SKM-1 treated with dmso at 0.1 percent for 144 hours (cell line): Measurements from ENCODE around the gene COX8A.

Source experiments
- DNase-seq: peaks from one replicate; lab custom pipeline; 2025; ENCODE audit not compliant: unreplicated experiment; lab: John Stamatoyannopoulos, UW

Gene COX8A

DNA sequence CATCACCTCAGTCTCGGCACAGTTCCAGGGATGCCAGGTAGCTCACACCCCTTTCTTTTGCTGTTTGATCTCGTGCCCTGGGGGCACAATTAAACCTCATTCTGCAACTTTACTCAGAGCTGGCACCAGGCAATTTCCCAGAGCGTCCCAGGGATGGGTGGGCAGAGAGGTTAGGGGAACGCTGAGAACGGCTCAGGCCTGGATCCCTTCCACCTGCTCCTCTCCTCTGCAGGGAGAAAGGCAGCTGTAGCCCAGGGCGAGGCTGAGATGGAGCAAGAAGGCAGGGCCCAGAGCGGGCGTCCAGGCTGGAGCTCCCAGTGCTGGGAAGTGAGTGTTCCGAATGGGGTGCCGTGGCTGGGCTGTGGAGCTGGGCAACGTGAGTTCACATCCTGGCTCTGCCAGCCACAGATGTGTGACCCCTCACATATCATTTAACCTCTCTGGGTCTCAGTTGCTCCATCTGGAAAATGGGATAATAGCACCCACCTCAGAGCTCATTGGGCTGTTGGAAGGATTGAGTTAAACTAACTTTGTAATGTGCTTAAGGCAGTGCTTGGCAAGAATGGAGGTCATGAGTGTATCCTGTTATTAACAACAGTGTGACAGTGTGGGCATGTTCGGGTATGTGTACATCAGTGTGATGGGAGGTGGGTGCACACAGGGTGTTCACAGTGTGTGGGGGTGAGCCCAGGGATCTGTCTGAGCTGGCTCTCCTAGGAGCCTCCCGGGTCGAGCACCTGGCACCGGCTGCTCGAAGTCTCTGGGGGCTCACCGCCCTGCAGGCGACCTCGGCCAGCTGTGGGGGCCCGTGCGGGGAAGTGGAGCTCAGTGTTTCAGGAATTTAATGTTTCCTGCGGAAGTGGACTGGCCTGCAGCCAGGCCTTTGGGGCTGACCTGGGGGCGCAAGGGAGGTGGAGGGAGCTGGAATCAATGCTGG is 27.3 kb downstream of the COX8A start:
- no peak for DNase-seq

DNA sequence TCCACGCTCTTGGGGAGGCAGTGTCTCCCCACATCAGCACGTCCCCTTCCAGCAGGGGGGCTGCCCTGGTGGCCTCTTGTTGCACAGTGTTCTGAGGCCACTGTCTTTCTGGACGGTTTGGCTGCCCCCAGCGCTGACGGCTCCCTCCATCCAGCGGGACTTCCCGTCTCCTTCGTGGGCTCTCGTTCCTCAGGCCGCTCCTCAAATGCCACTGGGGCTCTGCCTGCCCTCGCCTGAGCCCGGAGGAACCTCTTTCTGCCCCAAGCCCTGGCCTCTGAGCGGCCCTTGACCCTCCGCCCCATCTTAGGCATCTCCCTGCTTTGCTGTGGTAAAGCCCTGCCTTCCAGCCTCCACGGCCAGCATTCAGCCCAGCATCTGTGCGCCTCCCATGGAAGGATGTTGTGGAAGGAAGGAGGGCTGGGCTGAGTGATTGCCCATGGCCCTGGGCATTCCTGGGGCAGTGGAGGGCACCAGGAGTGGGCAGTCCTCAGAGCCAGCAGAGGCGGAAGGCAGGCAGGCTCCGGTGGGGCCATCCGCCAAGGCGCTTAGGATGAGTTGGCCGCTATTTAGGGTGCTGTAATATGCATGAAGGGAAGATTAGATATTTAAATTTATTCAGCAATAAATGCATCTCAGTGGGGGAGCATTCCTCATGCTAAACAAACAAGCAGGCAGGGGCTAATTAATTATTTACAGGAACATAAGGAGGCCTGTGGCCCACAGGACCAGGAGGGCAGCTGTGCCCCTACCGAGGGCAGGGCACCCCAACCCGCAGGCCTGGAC is 29.6 kb downstream of the COX8A start:
- no peak for DNase-seq

DNA sequence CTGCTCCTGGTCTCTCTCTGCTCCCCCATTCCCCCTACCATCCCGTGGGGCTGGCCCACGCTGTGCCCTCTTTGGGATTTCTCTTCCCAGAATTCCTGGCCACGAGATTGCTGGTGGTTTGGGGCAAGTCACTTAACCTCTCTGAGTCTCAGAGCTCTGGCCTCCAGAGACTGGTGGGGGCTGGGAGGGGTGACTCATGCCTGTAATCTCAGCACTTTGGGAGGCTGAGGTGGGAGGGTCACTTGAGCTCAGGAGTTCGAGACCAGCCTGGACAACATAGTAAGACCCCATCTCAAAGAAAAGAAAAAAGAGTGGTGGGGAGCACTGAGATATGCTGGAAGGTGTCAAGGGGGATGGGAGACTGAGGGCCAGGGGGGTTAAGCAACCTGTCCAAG is 30.2 kb downstream of the COX8A start:
- no peak for DNase-seq

DNA sequence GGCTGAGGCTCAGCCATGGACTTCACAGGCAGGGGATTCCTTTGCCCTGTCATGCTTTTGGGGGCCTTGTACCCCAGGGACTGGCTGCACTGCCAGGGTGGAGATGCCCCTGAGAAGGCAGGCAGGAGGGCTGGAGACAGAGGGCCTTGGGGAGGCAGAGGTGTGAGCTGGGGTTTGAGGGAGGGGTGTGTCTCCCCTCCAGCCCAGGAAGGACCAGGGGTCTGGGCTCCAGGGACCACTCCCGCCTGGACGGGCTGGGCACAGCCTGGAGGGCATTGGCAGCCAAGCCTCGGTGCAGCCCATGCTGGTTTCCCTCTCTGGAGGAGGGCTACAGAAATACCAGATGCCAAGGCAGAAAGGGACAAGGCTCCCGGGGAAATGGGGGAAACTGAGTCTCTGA is 31.3 kb downstream of the COX8A start:
- DNase-seq: no peak

DNA sequence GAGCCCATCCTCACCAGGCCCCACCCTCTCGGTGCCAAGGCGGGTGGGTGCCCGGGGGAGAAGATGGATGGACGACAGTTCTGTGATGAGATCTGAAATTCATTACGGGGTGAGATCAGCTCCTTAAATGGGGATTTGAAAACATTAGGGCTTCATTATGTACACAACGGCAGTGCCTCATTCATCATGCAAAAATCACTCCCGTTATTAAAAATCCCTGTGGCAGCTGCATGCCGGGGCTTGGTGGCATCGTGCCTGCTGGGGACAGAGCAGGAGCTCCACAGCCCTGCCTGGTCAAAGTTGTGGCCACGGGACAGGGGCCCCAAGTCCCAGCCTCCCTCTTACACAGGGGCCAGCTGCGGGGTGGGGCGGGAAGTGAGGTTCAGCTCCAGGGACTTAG is 32.0 kb downstream of the COX8A start:
- no peak for DNase-seq

DNA sequence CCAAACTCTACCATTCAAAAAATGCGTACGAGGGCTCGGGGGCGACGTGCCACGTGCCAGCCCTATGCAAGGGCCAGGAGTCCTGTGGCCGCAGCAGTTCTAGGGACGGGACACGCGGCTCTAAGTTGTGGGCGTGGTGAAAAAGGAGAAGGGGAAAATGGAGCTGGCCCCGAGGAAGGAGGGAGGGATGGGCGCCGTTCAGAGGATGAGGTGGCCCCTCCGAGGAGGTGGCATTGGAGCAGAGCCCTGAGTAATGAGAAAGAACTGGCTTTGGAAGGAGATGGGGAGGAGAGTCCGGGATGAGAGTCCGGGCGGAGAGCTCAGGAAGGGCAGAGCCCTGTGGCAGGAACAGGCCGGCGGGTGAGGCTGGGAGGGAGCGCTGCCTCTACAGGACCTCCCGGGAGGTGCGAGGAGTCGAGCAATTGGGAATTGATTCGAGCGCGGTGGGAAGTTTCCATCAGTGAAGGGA is 32.8 kb downstream of the COX8A start:
- DNase-seq: no peak

DNA sequence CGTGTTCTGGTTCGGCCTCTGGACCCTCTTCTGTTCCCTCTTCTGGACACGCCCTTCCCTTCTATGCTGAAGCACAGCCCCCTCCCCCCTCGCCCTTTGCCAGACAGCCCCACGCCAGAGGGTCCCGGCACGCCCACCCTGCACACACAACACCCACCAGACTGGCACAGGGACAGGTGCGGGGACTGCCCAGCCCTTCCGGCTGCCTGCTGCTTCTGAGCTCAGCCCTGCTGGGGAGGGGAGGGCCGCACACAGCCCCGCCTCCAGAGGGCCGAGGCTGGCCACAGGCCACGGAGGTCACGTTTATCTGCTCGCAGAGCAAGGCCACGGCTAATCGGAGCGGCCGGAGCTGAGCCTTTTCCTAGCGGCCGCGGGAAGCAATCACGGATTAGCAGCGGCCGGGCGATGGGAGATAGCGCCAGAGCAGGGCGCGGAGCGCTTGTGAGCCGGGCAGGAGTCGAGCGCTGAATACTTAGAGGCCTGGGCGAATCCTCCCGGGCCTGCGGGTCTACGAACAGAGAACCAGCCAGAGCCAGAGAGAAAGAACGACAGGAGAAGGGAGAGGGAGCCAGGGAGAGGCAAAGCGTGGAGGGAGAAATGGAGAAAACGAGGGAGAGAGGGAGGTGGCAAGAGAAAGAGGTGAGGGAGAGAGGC is 33.3 kb downstream of the COX8A start:
- no peak for DNase-seq

DNA sequence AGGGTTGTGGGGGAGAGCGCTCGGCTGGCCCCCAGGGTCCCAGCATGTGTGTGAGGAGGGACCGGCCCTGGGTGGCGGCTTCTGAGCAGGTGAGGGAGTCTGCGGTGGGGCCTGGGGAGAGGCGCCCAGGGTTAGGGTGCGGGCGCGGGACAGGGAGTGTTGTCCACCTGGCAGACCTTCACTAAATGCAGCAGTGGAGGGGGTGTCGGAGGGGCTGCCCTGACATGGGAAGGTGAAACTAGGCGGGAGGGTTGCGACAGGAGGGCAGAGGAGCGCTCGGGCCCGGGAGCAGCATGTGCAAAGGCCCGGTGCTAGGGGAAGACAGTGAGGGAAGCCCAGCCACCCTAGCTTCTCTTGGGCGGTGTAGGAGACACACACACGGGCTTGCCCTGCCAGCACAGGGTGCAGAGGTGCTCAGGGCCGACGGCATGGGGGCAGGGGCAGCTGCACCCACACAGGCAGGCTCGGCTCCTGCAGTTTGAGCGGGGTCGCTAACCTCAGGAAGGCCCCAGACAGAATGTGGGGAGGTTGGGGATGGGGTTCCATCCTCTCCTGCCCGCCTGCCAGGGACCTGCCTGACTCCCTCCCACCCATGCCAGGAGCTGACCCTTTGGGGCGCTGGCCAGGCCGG is 34.0 kb downstream of the COX8A start:
- DNase-seq: no peak

DNA sequence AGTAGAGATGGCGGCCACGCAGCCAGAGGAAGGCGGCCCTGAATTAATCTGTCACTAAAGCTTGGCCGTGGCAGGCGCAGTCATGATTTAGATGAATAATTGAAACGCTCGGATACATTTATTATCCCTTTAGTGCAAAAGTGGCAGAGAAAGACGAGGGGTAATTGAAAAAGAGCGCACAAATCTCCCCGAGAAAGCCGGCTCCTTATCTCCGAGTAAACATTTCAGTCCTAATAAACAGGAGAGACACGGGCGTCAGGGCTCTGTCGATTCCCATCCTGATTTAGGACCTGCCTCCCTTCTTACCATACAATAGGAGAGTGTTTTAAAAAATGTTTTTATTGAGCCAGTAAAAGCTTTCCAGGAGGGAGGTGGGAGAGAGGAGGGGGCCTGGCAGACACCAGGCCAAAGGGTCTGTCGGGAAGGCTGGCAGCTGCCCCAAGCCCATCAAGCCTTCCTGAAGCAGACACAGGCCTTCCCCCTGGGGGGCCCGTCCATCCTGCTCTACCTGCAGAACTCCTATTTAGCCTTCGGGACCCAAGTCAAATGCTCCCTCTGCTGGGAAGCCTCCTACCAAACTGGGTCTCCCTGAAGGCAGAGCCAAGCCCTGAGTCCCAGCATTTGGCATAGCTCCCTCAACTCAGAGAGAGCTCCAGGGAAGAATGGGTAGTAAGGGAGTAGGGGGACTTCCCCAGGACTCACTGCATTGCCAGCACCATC is 34.7 kb downstream of the COX8A start:
- DNase-seq: no peak

DNA sequence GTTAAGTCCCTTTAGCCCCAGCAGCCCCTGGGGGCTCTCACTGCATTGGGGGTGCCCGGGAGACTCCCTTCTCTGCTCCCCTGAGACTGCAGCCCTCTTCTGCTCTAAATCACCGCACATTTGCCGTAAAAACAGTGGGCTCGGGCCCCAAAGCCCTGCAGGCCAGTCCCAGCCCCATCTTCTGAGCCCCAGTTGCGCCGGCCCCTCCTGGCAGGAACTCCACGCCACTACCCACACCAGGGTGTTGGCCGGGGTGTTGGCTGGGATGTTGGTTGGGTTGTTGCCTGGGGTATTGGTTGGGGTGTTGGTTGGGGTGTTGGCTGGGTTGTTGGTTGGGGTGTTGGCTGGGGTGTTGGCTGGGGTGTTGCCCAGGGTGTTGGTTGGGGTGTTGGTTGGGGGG is 35.3 kb downstream of the COX8A start:
- DNase-seq: no peak

DNA sequence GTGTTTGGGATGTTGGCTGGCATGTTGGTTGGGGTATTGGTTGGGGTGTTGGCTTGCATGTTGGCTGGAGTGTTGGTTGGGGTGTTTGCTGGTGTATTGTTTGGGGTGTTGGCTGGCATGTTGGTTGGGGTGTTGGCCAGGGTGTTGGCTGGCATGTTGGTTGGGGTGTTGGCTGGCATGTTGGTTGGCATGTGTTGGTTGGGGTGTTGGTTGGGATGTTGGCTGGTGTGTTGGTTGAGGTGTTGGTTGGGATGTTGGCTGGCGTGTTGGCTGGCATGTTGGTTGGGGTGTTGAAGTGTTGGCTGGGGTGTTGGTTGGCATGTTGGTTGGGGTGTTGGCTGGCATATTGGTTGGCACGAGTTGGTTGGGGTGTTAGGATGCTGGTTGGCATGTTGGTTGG is 36.4 kb downstream of the COX8A start:
- no peak for DNase-seq

DNA sequence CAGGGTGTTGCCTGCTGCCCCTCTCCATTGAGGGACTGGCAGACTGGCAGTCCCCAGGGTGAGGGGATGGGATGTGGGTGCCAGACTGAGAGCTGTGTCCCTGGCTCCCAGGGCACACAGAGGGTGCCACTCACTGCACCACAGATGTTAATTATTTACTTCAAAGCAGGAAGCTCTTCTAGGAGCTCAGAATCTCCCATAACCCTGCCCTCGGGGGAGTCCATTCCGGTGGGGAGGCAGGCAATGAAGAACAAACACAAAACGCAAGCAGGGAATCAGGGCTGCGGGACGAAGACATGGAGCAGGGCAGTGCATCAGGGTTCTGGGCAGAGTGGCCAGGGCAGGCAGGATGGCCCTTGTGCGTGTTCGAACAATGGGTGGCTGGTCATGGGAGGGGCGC is 37.0 kb downstream of the COX8A start:
- DNase-seq: no peak

DNA sequence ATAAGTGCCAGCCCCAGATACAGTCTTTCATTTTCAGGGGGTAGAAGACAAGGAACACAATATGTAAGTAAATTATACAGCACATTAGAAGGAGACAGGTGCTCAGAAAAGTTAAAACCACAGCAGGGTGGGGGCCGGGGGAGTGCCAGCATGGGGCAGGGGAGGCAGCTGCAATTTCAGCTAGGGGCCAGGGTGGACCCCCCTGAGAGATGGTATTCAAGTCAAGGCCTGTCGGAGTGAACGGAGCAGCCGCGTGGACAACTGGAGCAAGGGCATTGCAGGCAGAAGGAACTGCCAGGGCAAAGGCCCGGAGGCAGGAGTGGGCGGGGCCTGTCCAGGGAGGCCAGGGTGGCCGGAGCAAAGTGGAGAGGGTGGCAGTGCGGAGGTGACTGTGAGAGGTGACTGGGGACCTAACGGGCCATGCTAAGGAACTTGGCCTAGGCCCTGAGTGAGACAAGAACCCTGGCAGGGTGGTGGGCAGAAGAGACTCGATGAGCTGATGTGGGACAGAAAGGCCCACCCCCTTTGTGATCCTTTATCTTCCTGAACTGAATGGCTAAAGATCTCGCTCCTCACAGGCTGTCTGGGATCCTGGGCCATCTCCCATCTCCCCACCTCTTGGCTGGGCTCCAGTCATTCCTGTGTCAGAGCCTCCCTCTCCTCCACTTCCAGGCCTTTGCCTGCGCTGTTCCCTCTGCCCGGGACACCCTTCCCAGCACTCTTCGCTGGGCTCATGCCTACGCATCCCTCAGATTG is 38.9 kb downstream of the COX8A start:
- DNase-seq: no peak

DNA sequence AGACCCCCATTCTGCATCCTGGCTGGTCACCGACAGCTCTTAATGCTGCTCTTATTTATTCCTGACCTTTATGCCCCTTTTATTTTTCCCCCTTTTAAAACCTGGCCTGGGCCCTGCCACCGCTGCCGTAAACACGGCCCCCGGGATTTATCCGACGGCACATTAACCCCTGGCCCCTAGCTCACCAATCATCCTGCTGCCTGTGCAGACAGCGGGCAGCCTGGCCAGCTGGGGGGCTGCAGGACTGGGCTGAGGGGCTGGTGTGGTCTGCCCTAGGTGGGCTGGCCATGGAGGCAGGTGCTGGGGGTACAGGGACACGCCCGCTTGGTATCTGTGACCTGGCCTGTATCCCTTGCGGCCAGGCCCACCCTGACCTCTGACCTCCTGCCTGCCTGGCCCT is 39.9 kb downstream of the COX8A start:
- no peak for DNase-seq

DNA sequence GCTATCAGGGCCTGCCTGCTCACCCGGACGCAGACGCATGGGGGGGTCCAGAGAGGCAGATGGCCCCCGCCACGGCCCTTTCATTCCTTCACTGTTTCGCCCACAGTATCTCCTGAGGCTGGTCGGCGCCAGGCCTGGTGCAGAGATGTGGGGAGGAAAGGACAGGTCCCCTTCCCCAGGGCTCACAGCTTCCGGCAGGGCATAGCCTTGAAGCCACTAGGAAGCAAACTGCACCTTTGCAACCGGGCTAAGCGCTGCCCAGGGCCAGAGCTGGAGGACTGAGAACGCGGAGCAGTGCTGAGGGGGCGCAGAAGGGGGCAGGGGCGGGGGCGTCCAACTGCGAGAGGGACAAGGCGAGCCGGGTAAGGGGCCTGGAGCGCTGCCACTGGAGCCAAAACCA is 41.1 kb downstream of the COX8A start:
- no peak for DNase-seq

DNA sequence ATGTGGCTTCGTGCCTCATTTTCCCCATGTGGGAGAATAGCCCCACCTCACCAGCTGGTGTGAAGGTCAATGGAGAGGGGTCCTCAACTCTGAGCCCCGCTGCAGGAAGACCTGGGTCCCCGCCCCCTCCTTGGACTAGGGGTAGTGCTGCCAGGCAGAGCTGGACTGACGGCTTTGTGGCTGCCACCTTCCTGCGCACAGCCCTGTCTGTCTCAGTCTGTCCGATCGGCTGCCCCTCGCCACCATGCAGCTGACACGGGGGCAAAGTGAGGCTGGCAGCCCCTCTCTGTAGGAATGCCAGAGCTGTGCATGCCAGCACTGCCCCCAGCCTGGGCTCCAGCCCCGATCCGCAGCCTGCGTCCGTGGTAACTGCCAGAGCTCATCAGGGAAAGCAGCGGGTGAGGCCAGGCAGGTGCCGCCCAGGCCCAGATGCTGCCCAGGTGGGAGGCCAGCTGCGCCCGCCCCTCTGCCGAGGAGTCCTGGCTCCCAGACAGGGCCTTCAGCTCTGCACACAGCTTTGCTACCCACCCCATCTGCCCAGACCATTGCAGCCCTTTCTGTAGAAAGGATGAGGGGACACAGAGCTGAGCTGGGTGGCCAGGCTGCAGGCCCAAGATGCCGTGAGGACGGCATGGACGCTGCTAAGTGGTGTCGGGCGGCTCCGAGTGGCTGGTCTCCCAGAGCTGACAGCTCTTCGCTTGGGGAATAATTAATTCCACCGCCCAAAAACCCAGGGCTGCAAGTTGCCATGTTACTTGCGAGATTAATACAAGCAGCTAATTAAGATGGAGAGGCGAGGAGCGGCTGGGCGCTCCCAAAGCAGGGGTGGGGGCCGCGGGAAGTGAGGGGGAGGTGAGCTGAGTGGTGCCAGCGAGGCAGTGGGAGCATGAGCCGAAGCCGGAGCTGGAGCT is 41.8 kb downstream of the COX8A start:
- DNase-seq: no peak

DNA sequence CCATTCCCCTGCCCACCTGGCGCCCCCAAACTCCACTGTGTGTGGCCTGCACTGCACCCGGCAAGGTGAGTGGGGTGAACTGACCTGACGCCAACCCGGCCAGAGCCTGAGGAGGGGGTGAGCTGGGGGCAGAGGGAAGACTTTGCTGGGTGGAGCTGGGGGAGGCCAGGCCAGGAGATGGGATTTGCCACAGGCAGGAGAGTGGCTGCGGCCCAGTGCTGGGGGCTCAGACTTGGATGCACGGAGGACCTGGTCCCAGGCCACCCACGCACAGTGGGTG is 43.5 kb downstream of the COX8A start:
- no peak for DNase-seq

DNA sequence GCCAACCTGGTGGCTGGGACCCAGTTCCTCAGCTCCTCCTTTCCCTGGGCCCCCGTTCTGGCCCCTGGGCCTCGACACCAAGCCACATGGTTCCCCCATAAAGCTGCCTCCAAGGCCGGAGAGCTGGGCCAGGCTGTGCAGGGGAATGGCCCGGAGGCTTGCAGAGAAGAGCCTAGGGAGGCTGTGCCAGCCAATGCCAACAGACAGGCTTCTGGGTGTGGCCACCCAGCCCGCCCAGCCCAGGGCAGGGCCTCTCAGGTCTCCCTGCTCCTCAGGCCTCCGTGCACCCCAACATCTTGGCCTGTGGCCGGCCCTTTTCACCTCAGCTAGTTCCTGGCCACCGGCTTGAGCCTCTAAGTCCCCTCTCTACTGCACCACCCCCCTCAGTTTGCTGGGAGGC is 43.9 kb downstream of the COX8A start:
- DNase-seq: no peak
